Mucosa of descending colon (tissue), 3 donors: Measurements from ENCODE around the gene POGLUT2. TPM values are rescaled to one million over a fixed set of nuclear protein-coding genes. Genes with fewer than 3 reads are reported as not detected.

ENCODE experiments used
- ATAC-seq: fragments of 200-7000 bp; cut with Tn5 transposase; one replicate; pipeline ENCODE4 v1.9.1; 2020; ENCODE audit warnings: mild to moderate bottlenecking, moderate library complexity
- DNase-seq, 3 donors: peaks; one replicate each; pipeline ENCODE4 v3.0.0-alpha.2; 2020
- H3K36me3 ChIP-seq: fragments of 200-600 bp; one replicate; pipeline ENCODE4 v1.8.0; 2021; ENCODE audit warnings: low read depth, mild to moderate bottlenecking
- H3K4me1 ChIP-seq: fragments of 200-600 bp; one replicate; pipeline ENCODE4 v1.8.0; 2021; ENCODE audit warnings: low read depth, mild to moderate bottlenecking
- H3K4me3 ChIP-seq: fragments of 200-600 bp; one replicate; pipeline ENCODE4 v1.8.0; 2021; ENCODE audit warnings: mild to moderate bottlenecking
- H3K9me3 ChIP-seq: fragments of 200-600 bp; one replicate; pipeline ENCODE4 v1.8.0; 2021; ENCODE audit warnings: mild to moderate bottlenecking
- CTCF ChIP-seq: fragments of 200-600 bp; IDR thresholded peaks from one replicate; pipeline ENCODE4 v1.8.0; 2022; ENCODE audit warnings: antibody characterized with exemption, mild to moderate bottlenecking
- intact Hi-C, 2 donors: fragments of 100-400 bp; cut with DNase I in 1 of 2; cut with micrococcal nuclease in 1 of 2; formaldehyde crosslinking; loops; one replicate each; pipeline versions ENCODE4 v1.11.0 to v1.11.1; 2022; cut with DNase I, micrococcal nuclease
- total RNA-seq, 3 donors: library from RNA; stranded (reverse); fragmentation: NEBNext Ultra II Directional in 2 of 3; extraction: Animal tissue kit (Norgen Biotek cat#: 25700) in 2 of 3; gene quantifications; one replicate each; pipeline versions ENCODE4 v1.2.1 to v1.2.4, GENCODE V29; 2021 to 2023
- donor health status: DM: no; HTN: no; CAD: no; lungs with moderate emphysema.
- donor health status: DM: no; HTN: no; CAD: no.
- donor health status: DM: no; HTN: yes; CAD: no.

POGLUT2 gene
- total RNA-seq, 3 donors from 2014 or later: 0.72 to 3.9 (median 1.7) TPM

- Histone ChIP-seq H3K4me1 (peaks cover 8% of the 10 kb centered on the region), H3K4me3 (no peak overlapping the region), H3K36me3 (no peaks in the 10 kb centered on the region), H3K9me3 (no peaks in the 10 kb centered on the region)
- TF ChIP-seq CTCF: no peak
- ATAC-seq (no peak), DNase-seq (no peak)
- intact Hi-C loops: no loop called here
These were observed 27.3 kb downstream of the POGLUT2 start for GRCh38 chr13:102771298-102772041.

- Histone ChIP-seq H3K4me3 (no peak overlapping the region), H3K9me3 (no peaks in the 10 kb centered on the region), H3K36me3 (no peaks in the 10 kb centered on the region), H3K4me1 (peaks cover 8% of the 10 kb centered on the region)
- no peak for TF ChIP-seq CTCF
- DNase-seq (no peak), ATAC-seq (no peak)
- intact Hi-C loops: no loop called here
These were observed 28.3 kb downstream of the POGLUT2 start for GRCh38 chr13:102770435-102770834.

GRCh38 chr13:102769679-102770078, 29.1 kb downstream of the POGLUT2 start:
- Histone ChIP-seq H3K36me3 (no peaks in the 10 kb centered on the region), H3K4me3 (no peak overlapping the region), H3K4me1 (peaks cover 8% of the 10 kb centered on the region), H3K9me3 (no peaks in the 10 kb centered on the region)
- DNase-seq (no peak), ATAC-seq (no peak)
- intact Hi-C loops: no loop called here
- TF ChIP-seq CTCF: no peak

GRCh38 chr13:102768909-102769308, 29.9 kb downstream of the POGLUT2 start:
- Histone ChIP-seq H3K9me3 (no peaks in the 10 kb centered on the region), H3K4me3 (no peak overlapping the region), H3K4me1 (peaks cover 4% of the 10 kb centered on the region), H3K36me3 (no peaks in the 10 kb centered on the region)
- intact Hi-C loops: no loop called here
- TF ChIP-seq CTCF: no peak
- no peak for ATAC-seq
- no peak for DNase-seq

GRCh38 chr13:102763741-102764140, 35.0 kb downstream of the POGLUT2 start:
- no peaks in the 10 kb centered on the region for H3K36me3 ChIP-seq
- no peak for ATAC-seq
- TF ChIP-seq CTCF: no peak
- intact Hi-C loops: no loop called here
- no peak for DNase-seq
- no peaks in the 10 kb centered on the region for H3K9me3 ChIP-seq
- no peak overlapping the region for H3K4me3 ChIP-seq
- H3K4me1 ChIP-seq: no peaks in the 10 kb centered on the region
